CD4-positive, alpha-beta T cell (primary cell): ENCODE results near the gene STPG2. TPM values are rescaled to one million over a fixed set of nuclear protein-coding genes. Genes with fewer than 3 reads are reported as not detected.

ENCODE experiments used
- ATAC-seq: fragments of 200-7000 bp; cut with Tn5 transposase; one replicate; pipeline ENCODE4 v1.10.0; 2022; ENCODE audit warnings: mild to moderate bottlenecking; ENCODE audit not compliant: poor library complexity
- CTCF ChIA-PET: fragments of 350-600 bp; sonication (Branson Sonifier 250); formaldehyde crosslinking; loops from one replicate; lab custom pipeline; 2021; ENCODE audit warnings: antibody characterized with exemption, inconsistent platforms; lab: Charles Lee
- POLR2A ChIA-PET: fragments of 350-600 bp; sonication (Branson Sonifier 250); formaldehyde crosslinking; loops from one replicate; lab custom pipeline; 2021; ENCODE audit warnings: antibody characterized with exemption, inconsistent platforms; lab: Charles Lee
- DNase-seq, 14 experiments: peaks; one replicate each; pipeline ENCODE4 v3.0.0-alpha.2; 2013 to 2020; ENCODE audit warnings: mixed read lengths in 2 of 14
- H3K27ac ChIP-seq, 2 donors: one replicate each; pipeline versions ENCODE4 v1.5.1 to v1.7.0; 2013; ENCODE audit warnings: low read length in 2 of 2, low read depth in 1 of 2, mild to moderate bottlenecking in 1 of 2
- H3K27me3 ChIP-seq, 2 experiments: 1 replicate in 1 of 2; 2 replicates in 1 of 2; pipeline versions ENCODE4 v1.6.1 to v1.7.0; 2013; ENCODE audit warnings: low read length in 2 of 2, control low read depth in 1 of 2, mild to moderate bottlenecking in 1 of 2, moderate library complexity in 1 of 2; ENCODE audit not compliant: insufficient read depth in 2 of 2, control insufficient read depth in 1 of 2
- H3K36me3 ChIP-seq: one replicate; pipeline ENCODE4 v1.6.1; 2013; ENCODE audit warnings: low read length, control low read depth; ENCODE audit not compliant: insufficient read depth
- H3K4me1 ChIP-seq: one replicate; pipeline ENCODE4 v1.6.1; 2013; ENCODE audit warnings: low read length, control low read depth; ENCODE audit not compliant: insufficient read depth
- H3K4me3 ChIP-seq: one replicate; pipeline ENCODE4 v1.5.1; 2013; ENCODE audit warnings: mild to moderate bottlenecking, low read length, moderate library complexity
- H3K9me3 ChIP-seq, 2 experiments: 1 replicate in 1 of 2; 2 replicates in 1 of 2; pipeline versions ENCODE4 v1.6.1 to v1.7.0; 2013; ENCODE audit warnings: low read length in 2 of 2, mild to moderate bottlenecking in 2 of 2, control low read depth in 1 of 2, moderate library complexity in 1 of 2; ENCODE audit not compliant: control insufficient read depth in 1 of 2, insufficient read depth in 1 of 2
- H3K27ac Mint-ChIP-seq: one replicate; pipeline ENCODE4 v1.8.0; 2020; ENCODE audit warnings: mixed read lengths
- H3K27me3 Mint-ChIP-seq: one replicate; pipeline ENCODE4 v1.8.0; 2021; ENCODE audit warnings: mixed read lengths
- H3K36me3 Mint-ChIP-seq: one replicate; pipeline ENCODE4 v1.8.0; 2021; ENCODE audit warnings: low read depth, mixed read lengths
- H3K4me1 Mint-ChIP-seq: one replicate; pipeline ENCODE4 v1.8.0; 2021; ENCODE audit warnings: low read depth, mixed read lengths
- H3K4me3 Mint-ChIP-seq: one replicate; pipeline ENCODE4 v1.8.0; 2020; ENCODE audit warnings: mild to moderate bottlenecking, mixed read lengths
- H3K9me3 Mint-ChIP-seq: one replicate; pipeline ENCODE4 v1.8.0; 2020; ENCODE audit warnings: mixed read lengths
- CTCF ChIP-seq: fragments of 200-600 bp; IDR thresholded peaks from one replicate; pipeline ENCODE4 v1.8.0; 2022; ENCODE audit warnings: antibody characterized with exemption, mild to moderate bottlenecking
- intact Hi-C, 2 experiments: fragments of 100-400 bp; cut with DNase I in 1 of 2; cut with micrococcal nuclease in 1 of 2; formaldehyde crosslinking; loops; one replicate each; pipeline versions ENCODE4 v1.15.1 to v1.9.0; 2023 to 2025; cut with DNase I, micrococcal nuclease
- total RNA-seq, 174 experiments: library from RNA in 2 of 174; stranded (reverse) in 2 of 174; gene quantifications; one replicate each; pipeline ENCODE4 v1.2.3 and lab custom pipeline; 2021 to 2026

Gene STPG2
- total RNA-seq, 2 experiments from 2014 or later = 0.22 to 0.28 TPM

GRCh38 chr4:97720869-97721432 is 422.3 kb downstream of the STPG2 start:
- Histone ChIP-seq H3K4me3 (no peak overlapping the region), H3K27me3 (no peaks in the 10 kb centered on the region), H3K27ac (no peak overlapping the region), H3K4me1 (no peaks in the 10 kb centered on the region), H3K36me3 (no peaks in the 10 kb centered on the region), H3K9me3 (no peaks in the 10 kb centered on the region)
- Mint-ChIP-seq H3K36me3 (no peaks in the 10 kb centered on the region), H3K4me1 (no peaks in the 10 kb centered on the region), H3K9me3 (no peaks in the 10 kb centered on the region), H3K27me3 (no peaks in the 10 kb centered on the region), H3K27ac (no peak overlapping the region), H3K4me3 (no peak overlapping the region)
- ChIA-PET CTCF (no interaction called here), POLR2A (no interaction called here)
- intact Hi-C loops = no loop called here
- DNase-seq (no peak), ATAC-seq (no peak)
- no peak for TF ChIP-seq CTCF

DNA sequence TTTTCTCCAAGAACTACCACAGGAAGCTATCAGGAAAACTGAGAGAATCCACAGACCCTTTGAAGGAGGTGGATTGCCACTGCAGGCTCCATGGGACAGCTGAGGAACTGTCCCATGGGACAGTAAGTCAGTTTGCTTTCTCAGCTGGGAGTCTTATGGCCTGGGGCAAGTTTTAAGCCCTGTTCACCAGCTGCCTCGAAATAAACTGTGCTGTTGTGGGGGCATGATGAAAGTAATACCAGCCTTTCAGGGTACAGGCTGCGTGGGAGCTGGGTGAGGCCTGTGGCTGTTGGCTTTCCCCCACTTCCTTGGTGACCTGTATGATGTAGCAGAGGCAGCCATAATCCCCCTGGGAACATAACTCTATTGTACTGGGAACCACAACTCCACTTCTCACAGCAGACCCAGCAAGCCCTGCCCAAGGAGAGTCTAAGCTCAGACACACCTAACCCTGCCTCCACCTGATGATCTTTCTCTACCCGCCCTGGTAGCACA is 452.1 kb downstream of the STPG2 start:
- CTCF ChIA-PET = no interaction called here

DNA sequence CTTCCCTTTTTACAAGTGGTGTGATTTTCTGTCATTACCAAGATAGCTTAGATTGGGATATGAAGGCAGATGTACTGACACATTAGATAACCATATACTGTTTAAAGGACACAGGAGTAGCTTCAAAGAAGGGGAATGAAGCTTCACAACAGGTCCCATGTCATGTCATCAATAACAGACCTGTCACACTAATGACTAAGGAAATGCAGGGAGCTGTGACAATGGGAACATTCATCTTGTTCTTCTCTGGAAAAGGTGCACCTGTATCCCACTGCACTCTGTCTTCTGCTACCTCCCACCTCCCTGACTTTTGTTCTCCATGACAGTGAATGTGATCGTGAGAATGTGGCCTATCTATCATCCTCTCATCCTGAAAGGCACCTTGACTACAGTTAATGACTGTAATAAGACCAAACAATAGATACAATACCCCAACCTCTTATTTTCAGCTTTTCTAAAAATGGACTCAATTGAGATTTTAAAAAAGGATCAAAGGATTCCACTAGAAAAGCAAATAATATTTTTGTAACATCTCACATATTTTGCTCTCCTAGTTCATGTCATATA is 472.5 kb downstream of the STPG2 start:
- Mint-ChIP-seq H3K27me3 (no peaks in the 10 kb centered on the region), H3K4me3 (no peak overlapping the region), H3K36me3 (no peaks in the 10 kb centered on the region), H3K27ac (no peak overlapping the region), H3K4me1 (no peaks in the 10 kb centered on the region), H3K9me3 (peaks cover 6% of the 10 kb centered on the region)
- Histone ChIP-seq H3K36me3 (no peaks in the 10 kb centered on the region), H3K27ac (no peak overlapping the region), H3K4me3 (no peak overlapping the region), H3K27me3 (no peaks in the 10 kb centered on the region), H3K4me1 (no peaks in the 10 kb centered on the region), H3K9me3 (peaks cover 0 to 6% of the 10 kb centered on the region in 2 experiments)
- TF ChIP-seq CTCF = no peak
- DNase-seq (no peak), ATAC-seq (no peak)
- intact Hi-C loops = no loop called here
- ChIA-PET POLR2A (no interaction called here), CTCF (no interaction called here)

More for the DNA sequence above, 452.1 kb downstream of the STPG2 start:
- H3K9me3 ChIP-seq = peaks cover 7 to 8% of the 10 kb centered on the region in 2 experiments
- Mint-ChIP-seq H3K4me3 (no peak overlapping the region), H3K4me1 (no peaks in the 10 kb centered on the region), H3K36me3 (no peaks in the 10 kb centered on the region), H3K27ac (no peak overlapping the region), H3K9me3 (peaks cover 24% of the 10 kb centered on the region), H3K27me3 (no peaks in the 10 kb centered on the region)
- no peaks in the 10 kb centered on the region for H3K4me1 ChIP-seq
- no peak overlapping the region for H3K27ac ChIP-seq
- H3K4me3 ChIP-seq = no peak overlapping the region
- POLR2A ChIA-PET = no interaction called here
- DNase-seq (no peak), ATAC-seq (no peak)
- no peak for TF ChIP-seq CTCF
- intact Hi-C loops = no loop called here
- H3K36me3 ChIP-seq = no peaks in the 10 kb centered on the region
- no peaks in the 10 kb centered on the region for H3K27me3 ChIP-seq
